Measurements from ENCODE around the gene FLOT2. TPM values are rescaled to one million over a fixed set of nuclear protein-coding genes. Genes with fewer than 3 reads are reported as not detected.

Gene FLOT2
- total and polyA plus RNA-seq, 3 donors from 2014 or later: 20.9 to 33.2 (median 31.3) TPM

GRCh38 chr17:28860363-28860808 lies 37.1 kb downstream of the FLOT2 start:
- Histone ChIP-seq H3K27me3 (no peaks in the 10 kb centered on the region), H3K9me3 (no peaks in the 10 kb centered on the region), H3K4me1 (peaks cover 4% of the 10 kb centered on the region), H3K36me3 (ENCODE audit: low read depth, missing control alignments) (no peaks in the 10 kb centered on the region), H3K4me3 (no peak overlapping the region), H3K27ac (no peak overlapping the region)
- 93% methylated on average over 3 to 4 of the region's 4 CpGs for WGBS, 2 donors
- intact Hi-C loops (cut with DNase I; ENCODE audit: low total_unique reads): no loop called here
- TF ChIP-seq, protein P1, sequence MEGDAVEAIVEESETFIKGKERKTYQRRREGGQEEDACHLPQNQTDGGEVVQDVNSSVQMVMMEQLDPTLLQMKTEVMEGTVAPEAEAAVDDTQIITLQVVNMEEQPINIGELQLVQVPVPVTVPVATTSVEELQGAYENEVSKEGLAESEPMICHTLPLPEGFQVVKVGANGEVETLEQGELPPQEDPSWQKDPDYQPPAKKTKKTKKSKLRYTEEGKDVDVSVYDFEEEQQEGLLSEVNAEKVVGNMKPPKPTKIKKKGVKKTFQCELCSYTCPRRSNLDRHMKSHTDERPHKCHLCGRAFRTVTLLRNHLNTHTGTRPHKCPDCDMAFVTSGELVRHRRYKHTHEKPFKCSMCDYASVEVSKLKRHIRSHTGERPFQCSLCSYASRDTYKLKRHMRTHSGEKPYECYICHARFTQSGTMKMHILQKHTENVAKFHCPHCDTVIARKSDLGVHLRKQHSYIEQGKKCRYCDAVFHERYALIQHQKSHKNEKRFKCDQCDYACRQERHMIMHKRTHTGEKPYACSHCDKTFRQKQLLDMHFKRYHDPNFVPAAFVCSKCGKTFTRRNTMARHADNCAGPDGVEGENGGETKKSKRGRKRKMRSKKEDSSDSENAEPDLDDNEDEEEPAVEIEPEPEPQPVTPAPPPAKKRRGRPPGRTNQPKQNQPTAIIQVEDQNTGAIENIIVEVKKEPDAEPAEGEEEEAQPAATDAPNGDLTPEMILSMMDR (IDR thresholded peaks at IDR 0.05): no peak
- TF ChIP-seq POLR2A (IDR thresholded peaks at IDR 0.05): no peak
- DNase-seq: no peak

DNA sequence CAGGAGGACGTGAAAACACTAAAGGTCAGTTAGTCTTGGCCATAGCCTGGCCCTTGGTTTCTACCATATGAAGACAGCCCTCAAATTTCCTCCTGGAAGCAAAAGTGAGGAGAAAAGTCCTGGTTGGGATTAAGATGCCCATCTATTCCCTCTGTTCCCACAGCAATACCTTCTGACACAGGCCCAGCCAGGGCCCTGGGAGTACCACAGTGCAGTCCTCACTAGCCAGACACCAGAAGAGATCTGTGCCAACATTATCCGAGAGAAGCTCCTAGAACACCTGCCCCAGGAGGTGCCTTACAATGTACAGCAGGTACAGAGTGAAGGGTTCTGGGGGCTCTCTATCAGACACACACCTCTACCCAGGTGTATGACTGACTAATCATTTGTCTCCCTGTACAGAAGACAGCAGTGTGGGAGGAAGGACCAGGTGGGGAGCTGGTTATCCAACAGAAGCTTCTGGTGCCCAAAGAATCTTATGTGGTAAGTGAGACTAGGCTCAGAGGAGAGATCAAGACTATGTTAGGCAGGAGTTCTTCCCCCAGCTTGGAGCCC lies 38.7 kb downstream of the FLOT2 start:
- TF ChIP-seq, protein P1 (IDR thresholded peaks at IDR 0.05): no peak
- no peak for TF ChIP-seq POLR2A (IDR thresholded peaks at IDR 0.05)
- 48 to 88% methylated on average over 1 to 2 of the region's 2 CpGs for WGBS, 2 donors
- Histone ChIP-seq H3K4me1 (peaks cover 5% of the 10 kb centered on the region), H3K27ac (no peak overlapping the region), H3K9me3 (no peaks in the 10 kb centered on the region), H3K27me3 (no peaks in the 10 kb centered on the region), H3K36me3 (ENCODE audit: low read depth, missing control alignments) (no peaks in the 10 kb centered on the region), H3K4me3 (no peak overlapping the region)
- no peak for DNase-seq
- intact Hi-C loops (cut with DNase I; ENCODE audit: low total_unique reads): no loop called here

- 96 to 100% methylated on average over 3 of the region's 3 CpGs for WGBS, 2 donors
- Histone ChIP-seq H3K9me3 (no peaks in the 10 kb centered on the region), H3K4me3 (no peak overlapping the region), H3K36me3 (ENCODE audit: low read depth, missing control alignments) (no peaks in the 10 kb centered on the region), H3K27me3 (no peaks in the 10 kb centered on the region), H3K4me1 (peaks cover 5% of the 10 kb centered on the region), H3K27ac (no peak overlapping the region)
- intact Hi-C loops (cut with DNase I; ENCODE audit: low total_unique reads): no loop called here
- DNase-seq: no peak
- TF ChIP-seq, protein P1 (IDR thresholded peaks at IDR 0.05): no peak
- no peak for TF ChIP-seq POLR2A (IDR thresholded peaks at IDR 0.05)
These were observed 39.4 kb downstream of the FLOT2 start for GRCh38 chr17:28857905-28858800.

DNA sequence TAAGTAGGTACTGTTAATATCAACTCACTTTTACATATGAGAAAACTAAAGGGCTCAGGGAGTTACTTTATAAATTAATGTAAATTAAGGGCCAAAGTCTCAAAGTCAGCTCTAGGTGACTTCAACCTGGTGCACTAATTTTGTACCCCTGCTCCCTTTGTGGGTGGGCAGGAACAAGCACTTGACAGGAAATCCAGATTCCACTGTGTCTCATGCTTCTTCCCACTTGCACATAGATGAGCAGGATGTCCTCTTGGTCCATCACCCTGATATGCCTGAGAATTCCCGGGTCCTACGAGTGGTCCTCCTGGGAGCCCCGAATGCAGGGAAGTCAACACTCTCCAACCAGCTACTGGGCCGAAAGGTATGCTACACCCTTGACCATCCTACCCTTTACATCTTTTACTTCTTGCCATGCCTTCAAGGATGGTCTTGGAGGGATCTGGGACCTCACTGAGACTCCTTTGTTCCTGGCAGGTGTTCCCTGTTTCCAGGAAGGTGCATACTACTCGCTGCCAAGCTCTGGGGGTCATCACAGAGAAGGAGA lies 41.4 kb downstream of the FLOT2 start:
- H3K27me3 ChIP-seq: no peaks in the 10 kb centered on the region
- no peaks in the 10 kb centered on the region for H3K36me3 ChIP-seq (ENCODE audit: low read depth, missing control alignments)
- intact Hi-C loops (cut with DNase I; ENCODE audit: low total_unique reads): no loop called here
- TF ChIP-seq POLR2A (IDR thresholded peaks at IDR 0.05): no peak
- TF ChIP-seq, protein P1 (IDR thresholded peaks at IDR 0.05): no peak
- no peak overlapping the region for H3K4me3 ChIP-seq
- WGBS, 2 donors: 93 to 98% methylated on average over 5 of the region's 5 CpGs
- H3K9me3 ChIP-seq: no peaks in the 10 kb centered on the region
- peaks cover 5% of the 10 kb centered on the region for H3K4me1 ChIP-seq
- DNase-seq: no peak
- no peak overlapping the region for H3K27ac ChIP-seq
